Heart left ventricle (tissue), 13 donors: ENCODE data around the gene NCAPG2.

Source experiments
- CTCF ChIP-seq, 12 donors: fragments of 200-600 bp; sonication (generic) in 4 of 12; IDR thresholded peaks; one replicate each; pipeline versions ENCODE4 v1.5.0 to v1.8.0; 2018 to 2022; ENCODE audit warnings: antibody characterized with exemption in 12 of 12, mild to moderate bottlenecking in 5 of 12
- POLR2A ChIP-seq, 2 donors: fragments of 450-650 bp; IDR thresholded peaks; one replicate each; pipeline ENCODE4 v1.6.1; 2017; ENCODE audit warnings: antibody characterized with exemption in 2 of 2, mild to moderate bottlenecking in 2 of 2, moderate library complexity in 2 of 2
- donor health status: ischemic (EF 13 %, LVEDD 7.1; RV severe dilation, severe dysfunction).
- donor health status: DM: no; HTN: yes; CAD: no.
- donor health status: DM: no; HTN: no; CAD: no.
- donor health status: ischemic (EF 25% LVEDD 6.9; RV normal size, moderate dysfunction).
- donor health status: ischemic (EF 25% LVEDD 5.7; RV mildly dilated, moderate dysfunction).
- donor health status: ischemic (EF 35%, LVEDD 5.7; RV mildly dilated, moderate dysfunction).
- donor health status: nonischemic (EF 11% LVEDD 7.7; RV severe dilation, severe dysfunction).
- donor health status: DM: yes; HTN: yes; CAD: no.
- donor health status: PGD.
- donor health status: ischemic (EF 29% LVEDD 5.4; RV normal size, mild dysfunction).
- donor health status: nonischemic (EF 23%, LVEDD 6.1; RV moderate dilation, normal function).

GRCh38 chr7:158680754-158681153 is 23.9 kb downstream of the NCAPG2 start:
- TF ChIP-seq CTCF (IDR thresholded peaks at IDR 0.05): no peak
- no peak for TF ChIP-seq POLR2A (IDR thresholded peaks at IDR 0.05)
